ENCODE results near the gene EXOC3.

DNA sequence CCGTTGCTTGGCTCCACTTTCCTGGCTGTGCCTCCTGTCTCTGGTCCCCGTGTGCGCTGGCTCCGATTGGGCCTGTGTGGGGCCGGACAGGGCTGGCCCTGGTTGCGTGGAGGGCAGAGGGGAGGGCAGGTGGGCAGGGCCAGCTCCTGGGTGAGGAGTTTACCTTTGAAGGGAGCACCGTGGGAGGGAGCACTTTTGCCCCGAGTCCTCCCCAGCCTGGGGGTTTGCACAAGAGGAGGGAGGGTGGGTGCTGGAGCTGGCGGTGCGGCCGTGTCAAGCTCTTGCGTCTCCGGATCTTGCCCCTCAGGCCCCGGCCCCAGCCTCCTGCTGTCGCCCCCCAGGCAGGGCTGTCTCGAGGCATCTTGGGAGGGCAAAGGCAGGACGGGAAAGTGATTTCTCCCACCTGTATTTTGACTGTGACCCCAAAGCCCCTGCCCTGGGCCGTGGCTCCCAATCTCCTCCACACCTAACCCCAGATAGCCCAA is 48.3 kb upstream of the EXOC3 start:
- no peak for TF ChIP-seq BHLHE40 (IDR thresholded peaks at IDR 0.05; ENCODE audit: borderline replicate concordance)
- TF ChIP-seq SP1 (IDR thresholded peaks at IDR 0.05): no peak
